ENCODE data around the gene TMPRSS11D.

The TMPRSS11D gene

DNA sequence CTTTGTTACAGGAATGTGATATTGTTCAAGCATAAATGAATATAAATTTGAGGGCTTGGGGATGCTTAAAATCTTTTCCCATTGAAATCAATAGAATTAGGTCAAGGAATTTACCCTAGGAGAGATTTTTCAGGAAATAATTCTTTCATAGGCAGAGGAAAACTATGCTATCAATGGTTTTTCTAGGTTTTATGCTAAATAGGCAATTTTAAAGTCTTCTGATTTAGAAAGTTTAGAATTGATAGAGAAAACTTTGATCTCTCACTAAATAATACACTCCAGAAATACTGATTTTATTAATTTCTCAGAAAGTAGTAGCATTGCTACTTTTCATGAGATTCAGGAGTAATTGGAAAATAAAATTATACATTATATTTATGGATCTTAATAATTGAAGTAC is 93.1 kb downstream of the TMPRSS11D start:
- Histone ChIP-seq H3K36me3 (ENCODE audit: low read length) (no peaks in the 10 kb centered on the region), H3K9ac (ENCODE audit: low read length) (no peak overlapping the region), H4K20me1 (ENCODE audit: low read depth, low read length) (no peaks in the 10 kb centered on the region), H3K9me2 (replicated peaks; ENCODE audit: insufficient read depth, low read length) (no peaks in the 10 kb centered on the region), H2AFZ (ENCODE audit: low read depth, low read length, severe bottlenecking) (no peak overlapping the region), H3K27ac (ENCODE audit: low read depth, low read length) (no peak overlapping the region), H3K4me3 (ENCODE audit: insufficient read depth, low read length, poor library complexity, severe bottlenecking) (no peak overlapping the region), H3K4me2 (ENCODE audit: low read depth, low read length, poor library complexity, severe bottlenecking) (no peak overlapping the region), H3K27me3 (ENCODE audit: low read length) (no peaks in the 10 kb centered on the region), H3F3A (ENCODE audit: insufficient read depth) (no peaks in the 10 kb centered on the region), H3K9me3 (ENCODE audit: insufficient read depth, low read length) (no peaks in the 10 kb centered on the region), H3K79me2 (ENCODE audit: insufficient read depth, low read length) (no peaks in the 10 kb centered on the region)
- TF ChIP-seq EZH2phosphoT487 (conservative IDR thresholded peaks at IDR 0.05; ENCODE audit: low read length): no peak
- TF ChIP-seq, protein P1, sequence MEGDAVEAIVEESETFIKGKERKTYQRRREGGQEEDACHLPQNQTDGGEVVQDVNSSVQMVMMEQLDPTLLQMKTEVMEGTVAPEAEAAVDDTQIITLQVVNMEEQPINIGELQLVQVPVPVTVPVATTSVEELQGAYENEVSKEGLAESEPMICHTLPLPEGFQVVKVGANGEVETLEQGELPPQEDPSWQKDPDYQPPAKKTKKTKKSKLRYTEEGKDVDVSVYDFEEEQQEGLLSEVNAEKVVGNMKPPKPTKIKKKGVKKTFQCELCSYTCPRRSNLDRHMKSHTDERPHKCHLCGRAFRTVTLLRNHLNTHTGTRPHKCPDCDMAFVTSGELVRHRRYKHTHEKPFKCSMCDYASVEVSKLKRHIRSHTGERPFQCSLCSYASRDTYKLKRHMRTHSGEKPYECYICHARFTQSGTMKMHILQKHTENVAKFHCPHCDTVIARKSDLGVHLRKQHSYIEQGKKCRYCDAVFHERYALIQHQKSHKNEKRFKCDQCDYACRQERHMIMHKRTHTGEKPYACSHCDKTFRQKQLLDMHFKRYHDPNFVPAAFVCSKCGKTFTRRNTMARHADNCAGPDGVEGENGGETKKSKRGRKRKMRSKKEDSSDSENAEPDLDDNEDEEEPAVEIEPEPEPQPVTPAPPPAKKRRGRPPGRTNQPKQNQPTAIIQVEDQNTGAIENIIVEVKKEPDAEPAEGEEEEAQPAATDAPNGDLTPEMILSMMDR (IDR thresholded peaks at IDR 0.05; ENCODE audit: insufficient read depth, low read length, poor library complexity, severe bottlenecking): no peak

DNA sequence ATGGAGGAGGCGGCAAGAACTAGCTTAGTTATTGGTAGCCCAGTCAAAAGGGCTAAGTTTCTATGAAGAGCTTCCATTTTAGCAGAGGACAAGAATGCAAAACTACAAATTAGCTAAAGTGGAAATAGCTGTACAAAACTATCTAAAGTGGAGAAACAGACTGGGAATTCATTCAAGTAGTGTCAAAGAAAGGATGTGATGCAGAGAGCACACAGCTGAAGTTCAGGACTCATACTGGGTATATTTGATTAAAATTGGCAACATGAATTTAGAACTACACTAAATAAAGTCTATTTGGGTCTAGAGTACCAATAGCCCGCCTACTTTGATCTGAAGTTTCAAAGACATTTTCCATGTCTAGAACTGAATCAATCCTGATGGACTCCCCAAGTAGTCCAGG is 96.5 kb downstream of the TMPRSS11D start:
- TF ChIP-seq, protein P1 (IDR thresholded peaks at IDR 0.05; ENCODE audit: insufficient read depth, low read length, poor library complexity, severe bottlenecking): no peak
- no peak for TF ChIP-seq EZH2phosphoT487 (conservative IDR thresholded peaks at IDR 0.05; ENCODE audit: low read length)
- H3F3A ChIP-seq (ENCODE audit: insufficient read depth): no peaks in the 10 kb centered on the region
- no peaks in the 10 kb centered on the region for H3K9me3 ChIP-seq (ENCODE audit: insufficient read depth, low read length)
- no peak overlapping the region for H3K4me3 ChIP-seq (ENCODE audit: insufficient read depth, low read length, poor library complexity, severe bottlenecking)
- H3K79me2 ChIP-seq (ENCODE audit: insufficient read depth, low read length): no peaks in the 10 kb centered on the region
- H4K20me1 ChIP-seq (ENCODE audit: low read depth, low read length): no peaks in the 10 kb centered on the region
- H3K36me3 ChIP-seq (ENCODE audit: low read length): no peaks in the 10 kb centered on the region
- H3K27me3 ChIP-seq (ENCODE audit: low read length): no peaks in the 10 kb centered on the region
- no peak overlapping the region for H3K9ac ChIP-seq (ENCODE audit: low read length)
- no peak overlapping the region for H3K27ac ChIP-seq (ENCODE audit: low read depth, low read length)
- H3K4me2 ChIP-seq (ENCODE audit: low read depth, low read length, poor library complexity, severe bottlenecking): no peak overlapping the region
- H2AFZ ChIP-seq (ENCODE audit: low read depth, low read length, severe bottlenecking): no peak overlapping the region
- H3K9me2 ChIP-seq (replicated peaks; ENCODE audit: insufficient read depth, low read length): no peaks in the 10 kb centered on the region

DNA sequence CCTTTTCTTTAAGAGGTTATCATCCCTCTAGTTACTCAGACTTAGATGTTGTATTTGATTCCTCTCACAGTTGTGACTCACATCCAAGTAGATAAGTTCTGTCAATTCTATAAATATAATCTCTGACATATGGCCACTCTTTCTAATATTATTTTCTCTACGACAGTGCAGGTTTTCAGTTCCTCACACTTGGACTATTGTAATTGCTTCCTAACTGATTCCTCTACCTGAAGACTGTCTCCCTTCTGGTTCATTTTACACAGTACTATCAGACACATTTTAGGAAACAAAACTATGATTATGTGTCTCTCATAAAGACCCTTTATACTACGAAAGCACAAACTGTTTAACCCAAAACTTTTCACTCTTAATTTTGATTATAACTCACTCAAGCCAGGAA is 98.3 kb downstream of the TMPRSS11D start:
- no peaks in the 10 kb centered on the region for H3K9me3 ChIP-seq (ENCODE audit: insufficient read depth, low read length)
- no peaks in the 10 kb centered on the region for H3F3A ChIP-seq (ENCODE audit: insufficient read depth)
- H3K4me2 ChIP-seq (ENCODE audit: low read depth, low read length, poor library complexity, severe bottlenecking): no peak overlapping the region
- TF ChIP-seq EZH2phosphoT487 (conservative IDR thresholded peaks at IDR 0.05; ENCODE audit: low read length): no peak
- TF ChIP-seq, protein P1 (IDR thresholded peaks at IDR 0.05; ENCODE audit: insufficient read depth, low read length, poor library complexity, severe bottlenecking): no peak
- H3K9me2 ChIP-seq (replicated peaks; ENCODE audit: insufficient read depth, low read length): no peaks in the 10 kb centered on the region
- no peak overlapping the region for H3K9ac ChIP-seq (ENCODE audit: low read length)
- H3K27me3 ChIP-seq (ENCODE audit: low read length): no peaks in the 10 kb centered on the region
- no peaks in the 10 kb centered on the region for H3K79me2 ChIP-seq (ENCODE audit: insufficient read depth, low read length)
- H3K4me3 ChIP-seq (ENCODE audit: insufficient read depth, low read length, poor library complexity, severe bottlenecking): no peak overlapping the region
- no peak overlapping the region for H2AFZ ChIP-seq (ENCODE audit: low read depth, low read length, severe bottlenecking)
- H3K27ac ChIP-seq (ENCODE audit: low read depth, low read length): no peak overlapping the region
- no peaks in the 10 kb centered on the region for H3K36me3 ChIP-seq (ENCODE audit: low read length)
- H4K20me1 ChIP-seq (ENCODE audit: low read depth, low read length): no peaks in the 10 kb centered on the region
